HG03521 (cell line): ENCODE measurements around the gene ENOX1.

Experiments used
- ATAC-seq: cut with Tn5 transposase; IDR thresholded peaks from one replicate; pipeline ENCODE4 v1.9.1; 2021; ENCODE audit warnings: mild to moderate bottlenecking, moderate library complexity; ENCODE audit not compliant: unreplicated experiment

The ENOX1 gene

DNA sequence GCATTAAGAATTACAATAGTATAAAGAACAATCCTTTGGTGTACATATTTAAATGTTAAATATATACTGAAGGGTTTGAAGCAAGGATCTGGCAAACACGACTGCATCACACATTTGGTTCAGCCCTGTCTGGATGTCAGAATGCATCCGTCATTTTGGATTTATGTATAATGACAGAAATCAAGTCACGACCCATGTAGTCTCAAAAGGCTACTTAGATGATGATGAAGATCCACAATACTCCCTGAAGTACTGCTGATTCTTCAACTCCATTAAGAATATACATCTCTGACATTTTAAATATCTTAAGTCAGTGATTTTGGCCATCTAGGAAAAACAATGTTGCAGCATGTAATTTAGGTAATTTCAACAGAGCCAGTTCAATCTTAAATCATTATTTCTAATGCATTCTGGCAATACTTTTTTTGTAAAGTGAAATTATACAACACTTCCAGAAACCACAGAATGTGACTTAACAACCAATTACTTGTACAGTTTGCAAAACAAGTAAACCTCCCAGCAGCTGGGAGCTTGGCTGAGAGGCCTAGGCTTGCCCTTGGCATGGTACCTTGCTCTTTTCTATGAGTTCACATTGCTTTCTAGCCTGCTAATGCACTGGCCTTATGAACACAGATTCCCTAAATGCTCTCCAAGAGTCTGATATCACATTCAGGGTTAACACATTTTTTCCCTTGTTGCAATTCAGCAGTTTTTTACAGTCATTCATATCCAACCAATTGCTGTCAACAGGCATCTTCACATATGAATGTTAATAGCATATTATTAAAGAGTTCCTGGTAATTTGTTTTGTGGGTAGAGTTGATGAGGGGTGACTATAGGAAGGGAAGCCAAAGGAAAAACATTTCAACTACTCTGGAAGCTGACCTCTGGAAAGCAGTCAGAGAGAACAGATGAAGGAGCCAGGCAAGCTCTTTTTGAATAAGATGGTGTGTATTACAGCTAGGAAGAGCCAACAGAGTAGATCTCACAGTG, 175.2 kb downstream of the ENOX1 start:
- ATAC-seq, result no peak

DNA sequence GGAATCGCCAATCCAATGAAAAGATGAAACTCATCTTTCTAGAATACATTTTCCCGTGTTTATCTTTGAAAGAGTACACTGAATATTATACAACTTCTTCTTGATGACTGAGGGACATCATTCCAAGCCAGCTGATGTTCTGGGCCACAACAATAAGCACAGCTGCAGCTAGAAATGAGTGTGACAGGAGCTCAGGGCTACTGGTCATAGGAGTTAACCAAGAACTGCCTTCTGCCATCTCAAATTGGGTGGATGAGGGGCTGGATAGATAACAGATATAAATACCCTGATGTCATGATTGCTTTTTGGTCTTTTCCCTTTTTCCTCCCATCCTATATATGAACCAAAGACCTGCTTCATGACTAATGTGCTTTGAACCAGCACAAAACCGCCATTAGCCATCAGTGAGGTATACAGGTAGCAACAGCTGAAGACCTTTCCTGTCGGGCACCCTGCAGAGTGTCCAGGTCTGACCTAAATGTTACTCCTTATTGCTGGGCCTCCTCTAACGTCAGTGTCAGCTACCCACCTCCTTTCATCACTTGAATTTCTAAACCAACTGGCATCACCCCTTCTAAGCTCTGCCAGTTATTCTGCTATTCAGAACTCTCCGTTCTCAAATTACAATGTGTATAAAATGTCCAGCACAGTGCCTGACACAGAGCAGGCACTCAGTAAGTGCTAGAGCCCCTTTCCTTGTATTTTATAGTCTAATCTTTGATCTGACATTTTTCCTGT, 178.2 kb downstream of the ENOX1 start:
- ATAC-seq, result no peak

DNA sequence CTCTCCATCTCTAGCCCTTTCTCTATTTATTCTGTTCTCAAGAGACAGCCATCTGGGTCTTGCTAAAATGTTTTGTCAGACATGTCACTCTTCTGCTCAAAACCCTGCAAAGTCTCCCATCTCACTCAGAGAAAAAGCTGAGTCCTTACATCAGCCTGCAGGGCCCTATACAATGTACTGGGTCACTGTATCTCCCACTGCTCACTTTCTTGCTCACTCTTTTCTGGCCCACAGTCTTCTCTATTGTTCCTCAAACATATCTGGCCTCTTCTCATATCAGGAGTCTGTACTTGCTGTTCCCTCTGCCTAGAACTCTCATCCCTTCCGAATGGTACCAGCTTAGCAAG, 189.2 kb downstream of the ENOX1 start:
- ATAC-seq, result no peak

DNA sequence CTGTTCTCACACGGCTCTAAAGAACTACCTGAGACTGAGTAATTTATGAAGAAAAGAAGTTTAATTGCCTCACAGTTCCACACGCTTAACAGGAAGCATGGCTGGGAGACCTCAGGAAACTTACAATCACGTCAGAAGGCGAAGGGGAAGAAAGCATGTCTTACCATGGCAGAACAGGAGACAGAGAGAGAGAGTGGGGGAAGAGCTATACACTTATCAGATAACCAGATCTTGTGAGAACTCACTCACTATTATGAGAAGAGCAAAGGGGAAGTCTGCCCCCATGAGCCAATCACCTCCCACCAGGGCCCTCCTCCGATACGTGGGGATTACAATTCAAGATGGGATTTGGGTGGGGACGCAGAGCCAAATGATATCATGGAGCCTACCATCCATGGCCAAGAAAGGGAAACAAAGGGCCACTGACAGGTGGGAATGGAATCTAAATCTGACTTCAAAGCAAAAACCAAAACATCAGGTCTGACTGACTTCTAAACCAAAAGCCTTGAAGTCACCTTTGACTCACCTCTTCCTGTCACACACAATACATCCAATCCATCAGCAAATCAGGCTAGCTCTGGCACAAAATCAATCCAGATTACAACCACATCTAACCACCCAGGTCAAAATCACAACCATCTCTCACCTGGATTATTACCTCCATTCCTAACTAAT, 189.7 kb downstream of the ENOX1 start:
- no peak for ATAC-seq

DNA sequence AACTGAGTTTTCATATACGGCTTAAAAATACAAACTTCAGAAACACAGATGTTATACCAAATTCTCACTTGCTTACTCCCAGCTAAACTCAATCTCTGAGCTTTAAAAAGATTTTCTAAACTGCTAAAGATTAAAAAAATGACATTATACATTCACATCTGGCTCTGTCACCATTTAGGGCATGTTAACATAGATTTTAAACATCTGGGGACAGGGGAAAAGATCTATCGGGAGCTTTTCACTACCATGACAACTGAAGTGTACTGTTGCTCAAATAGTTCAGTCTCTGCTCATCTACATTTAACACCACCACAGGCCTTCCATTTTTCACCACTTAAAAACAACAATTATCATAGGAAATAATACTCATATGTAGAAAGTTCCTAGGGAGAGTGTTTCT, 190.8 kb downstream of the ENOX1 start:
- ATAC-seq, result no peak

DNA sequence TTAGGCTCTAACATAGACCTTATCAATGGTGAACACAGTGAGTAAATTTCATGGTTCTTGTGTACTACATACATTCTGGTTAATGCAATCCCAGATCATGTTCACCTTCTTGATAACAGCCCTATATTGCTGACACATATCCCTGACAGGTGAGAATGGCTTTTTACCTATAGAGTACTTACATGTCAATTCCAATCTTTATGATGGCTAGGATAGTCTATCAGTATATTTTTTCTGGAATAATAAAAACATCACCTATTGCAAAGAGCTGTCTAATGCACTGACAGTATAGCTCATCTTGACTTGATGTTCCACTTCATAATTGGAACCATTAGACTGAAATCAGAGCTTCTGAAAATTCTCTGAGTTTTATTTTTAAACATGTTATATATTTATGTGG, 199.4 kb downstream of the ENOX1 start:
- no peak for ATAC-seq

DNA sequence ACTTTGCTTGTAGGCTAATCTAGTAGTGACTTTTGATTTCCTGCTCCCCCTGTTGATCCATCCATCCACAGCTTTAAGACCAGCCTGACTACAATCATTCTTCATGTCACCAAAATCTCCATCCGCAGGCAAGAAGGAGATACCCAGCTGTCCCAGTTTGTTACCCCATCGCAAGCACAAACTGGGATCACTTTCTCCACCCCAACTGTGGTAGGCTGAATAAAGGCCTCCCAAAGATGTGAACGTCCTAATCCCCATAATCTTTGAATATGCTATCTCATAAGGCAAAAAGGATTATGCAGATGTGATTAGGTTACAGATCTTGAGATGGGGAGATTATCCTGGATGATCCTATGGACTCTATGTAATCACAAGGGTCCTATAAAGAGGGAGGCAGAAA, 202.0 kb downstream of the ENOX1 start:
- no peak for ATAC-seq

DNA sequence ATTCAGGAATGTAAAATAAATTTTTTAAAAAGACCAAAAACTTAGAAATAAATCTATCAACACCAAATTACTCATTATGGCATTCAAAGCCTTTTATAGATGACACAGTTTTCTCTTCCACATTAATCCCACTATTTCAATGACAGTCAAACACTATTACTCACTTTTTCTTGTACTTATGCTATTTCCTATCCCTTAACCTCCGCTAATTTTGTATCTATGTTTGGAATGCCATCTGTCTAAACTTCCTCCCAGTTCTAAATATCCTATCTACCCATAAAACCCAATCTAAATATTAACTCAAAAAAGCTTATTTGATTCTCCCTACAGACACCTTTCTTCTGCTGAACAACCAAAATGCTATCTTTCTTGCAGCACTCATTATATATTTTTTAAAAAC, 203.5 kb downstream of the ENOX1 start:
- ATAC-seq, result no peak

DNA sequence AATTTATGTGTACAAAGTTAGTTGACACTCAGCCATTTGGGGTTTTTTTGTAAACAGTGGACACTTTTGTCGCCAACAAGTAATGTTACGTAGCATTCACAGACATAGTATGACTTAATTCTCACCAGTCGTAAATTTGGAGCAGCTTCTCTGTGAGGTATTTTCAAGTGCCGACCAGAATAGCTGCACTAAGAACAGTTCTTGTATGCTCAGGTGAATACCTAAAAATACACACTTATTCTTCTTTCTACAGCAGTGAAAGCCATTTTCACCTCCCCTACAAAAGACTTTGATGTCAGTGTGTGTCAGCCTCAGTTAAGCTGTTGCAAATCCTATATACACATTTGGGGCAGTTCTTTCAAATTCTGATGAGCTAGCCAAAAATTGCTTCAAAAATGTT, 206.5 kb downstream of the ENOX1 start:
- ATAC-seq, result no peak

DNA sequence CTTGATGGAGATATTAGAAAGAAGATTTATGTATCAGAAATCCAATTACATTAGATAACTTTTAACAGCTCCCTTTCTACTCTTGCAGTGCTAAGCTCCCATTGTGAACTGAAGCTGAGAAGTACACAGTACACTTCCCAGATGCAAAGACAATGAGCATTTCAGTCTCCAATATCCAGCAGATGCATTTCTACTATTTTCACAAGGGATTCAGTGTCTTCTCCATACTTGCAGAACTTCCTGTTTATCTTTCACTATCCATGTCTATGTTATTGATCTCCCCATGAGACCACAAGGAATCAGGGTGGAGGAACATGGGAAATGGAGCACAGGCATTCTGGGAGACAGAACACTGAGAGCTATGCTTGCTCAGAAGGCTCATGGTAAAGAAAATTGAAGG, 207.5 kb downstream of the ENOX1 start:
- no peak for ATAC-seq

DNA sequence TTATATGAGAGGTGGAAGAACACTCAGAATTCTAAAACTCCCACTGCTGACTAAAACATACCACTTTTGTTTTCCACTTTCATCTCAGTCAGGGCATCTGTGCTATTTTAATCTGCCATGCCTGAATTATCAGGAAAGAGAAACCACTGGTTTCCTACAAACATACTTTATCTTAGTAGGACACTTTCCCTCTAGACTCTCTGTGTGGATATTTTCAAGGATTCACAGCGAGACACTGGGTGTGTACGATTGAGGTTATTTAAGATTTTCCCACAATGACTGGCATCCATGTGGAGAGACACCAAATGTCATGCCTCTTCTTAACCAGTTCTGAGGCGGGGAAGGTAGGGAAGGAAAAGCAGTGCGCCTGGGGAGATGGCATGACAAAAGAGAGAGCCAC, 212.2 kb downstream of the ENOX1 start:
- no peak for ATAC-seq

DNA sequence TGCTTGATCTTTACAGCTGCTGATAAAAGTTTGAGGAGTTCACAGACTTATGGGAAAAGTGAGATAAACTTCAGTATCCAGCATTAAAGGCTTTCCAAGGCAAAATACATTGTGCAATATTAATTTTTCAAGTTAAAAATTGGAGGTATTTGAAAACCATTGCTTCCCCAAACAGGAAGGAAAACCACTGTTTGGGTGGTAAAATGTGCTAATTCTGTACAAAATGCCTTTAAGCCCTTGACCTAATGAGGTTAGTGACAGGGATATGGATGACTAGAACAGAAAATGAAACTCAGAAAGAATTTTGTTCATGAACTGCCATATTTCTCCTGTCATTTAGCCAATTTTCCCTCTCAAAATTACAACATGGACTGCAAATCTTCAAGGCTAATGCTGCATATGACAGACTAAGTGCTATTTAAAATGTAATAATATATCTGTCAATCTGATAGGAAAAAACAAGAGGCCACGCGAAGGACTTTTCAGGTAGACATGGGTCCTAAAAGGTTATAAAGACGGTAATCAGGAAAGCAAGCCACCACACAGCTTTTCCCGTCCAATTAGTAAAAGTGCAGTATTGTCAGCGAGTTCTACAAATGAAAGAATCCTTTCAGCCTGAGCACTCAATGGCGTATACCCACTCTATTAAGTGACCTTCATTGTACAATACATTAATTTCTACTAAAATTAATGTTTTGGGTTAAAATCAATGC, 212.8 kb downstream of the ENOX1 start:
- ATAC-seq, result no peak

DNA sequence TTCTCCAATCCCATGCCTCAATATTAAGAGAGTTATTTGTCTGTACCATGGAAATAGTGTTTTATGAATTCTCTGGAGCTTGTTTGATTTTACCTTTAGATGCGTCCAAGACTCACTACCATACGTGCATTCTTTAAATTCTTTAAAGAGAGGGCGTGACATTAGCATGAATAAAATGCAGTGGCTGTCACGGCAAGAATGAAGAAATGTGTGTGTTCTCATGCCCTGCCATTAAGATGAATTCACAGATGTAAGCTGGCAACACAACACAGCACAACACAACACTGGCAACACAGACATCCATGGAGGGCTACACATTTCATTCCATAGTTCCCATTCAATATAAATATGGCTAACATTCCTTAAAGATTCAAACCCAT, 213.4 kb downstream of the ENOX1 start:
- no peak for ATAC-seq

DNA sequence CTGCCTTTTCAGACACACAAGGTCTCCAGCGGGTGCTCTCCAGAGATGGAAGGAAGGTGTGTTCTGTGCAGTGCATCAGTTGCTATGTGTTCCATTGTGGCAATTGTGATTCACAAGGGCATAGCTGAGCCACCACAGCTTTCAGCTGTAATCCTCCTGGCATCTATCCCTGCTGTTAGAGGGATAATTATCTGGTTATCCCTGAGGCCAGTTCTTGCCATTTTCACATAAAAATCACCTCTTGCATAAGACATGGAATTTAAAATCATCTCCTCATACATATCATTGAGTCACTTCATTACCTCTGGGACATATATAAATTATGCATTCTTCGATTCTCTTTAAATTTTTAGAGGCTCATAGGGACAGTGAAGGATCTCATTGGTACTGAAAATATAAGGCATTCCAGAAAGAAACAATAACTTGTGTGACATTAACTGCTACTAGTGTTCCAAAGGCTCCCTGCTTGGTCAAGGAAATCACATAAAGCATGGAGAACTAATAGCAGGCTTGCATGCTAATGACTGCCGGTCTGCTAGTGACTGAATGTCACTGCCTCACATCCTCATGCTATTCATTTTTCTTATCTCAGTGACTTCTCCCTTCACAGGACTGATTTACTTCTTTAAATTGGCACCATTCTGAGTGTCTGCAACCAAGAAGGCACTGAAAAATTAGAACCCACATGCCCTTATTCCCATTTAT, 214.0 kb downstream of the ENOX1 start:
- ATAC-seq, result no peak

DNA sequence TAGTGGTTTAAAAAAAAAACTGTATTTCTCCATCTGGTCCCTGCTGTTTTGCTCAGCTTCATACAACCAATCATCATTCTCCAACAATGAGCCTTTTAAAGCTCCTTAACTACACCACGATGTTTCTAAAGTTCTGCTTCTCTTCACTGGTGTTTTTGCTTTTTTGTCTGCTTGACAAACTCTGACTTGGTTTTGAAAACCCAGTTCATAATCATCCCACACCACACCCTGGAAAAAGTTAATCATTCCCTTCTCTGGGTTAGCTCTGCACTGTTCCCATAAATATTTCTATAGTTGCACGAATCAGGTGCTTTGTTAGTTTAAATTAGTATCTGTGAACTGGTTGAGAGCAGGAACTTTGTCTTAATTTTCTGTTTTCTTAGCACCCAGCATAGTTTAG, 217.1 kb downstream of the ENOX1 start:
- no peak for ATAC-seq

DNA sequence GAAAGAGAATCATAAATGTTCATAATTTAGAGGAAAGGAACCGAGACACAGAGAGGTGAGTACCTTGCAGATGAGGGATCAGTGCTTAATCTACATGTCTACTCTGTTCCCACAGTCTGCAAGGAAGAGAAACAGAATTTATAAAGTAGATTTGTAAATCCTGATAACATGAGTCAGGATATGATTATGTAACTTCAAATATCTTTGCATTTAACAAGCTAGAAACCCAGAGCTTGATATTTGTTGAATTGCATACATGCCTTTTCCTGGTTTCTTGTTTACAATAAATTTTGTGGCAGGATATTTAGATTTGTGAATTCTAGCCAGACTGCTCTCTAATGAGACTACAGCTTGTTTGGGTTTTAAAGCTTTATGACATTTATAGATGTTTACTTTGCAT, 219.2 kb downstream of the ENOX1 start:
- ATAC-seq, result no peak

DNA sequence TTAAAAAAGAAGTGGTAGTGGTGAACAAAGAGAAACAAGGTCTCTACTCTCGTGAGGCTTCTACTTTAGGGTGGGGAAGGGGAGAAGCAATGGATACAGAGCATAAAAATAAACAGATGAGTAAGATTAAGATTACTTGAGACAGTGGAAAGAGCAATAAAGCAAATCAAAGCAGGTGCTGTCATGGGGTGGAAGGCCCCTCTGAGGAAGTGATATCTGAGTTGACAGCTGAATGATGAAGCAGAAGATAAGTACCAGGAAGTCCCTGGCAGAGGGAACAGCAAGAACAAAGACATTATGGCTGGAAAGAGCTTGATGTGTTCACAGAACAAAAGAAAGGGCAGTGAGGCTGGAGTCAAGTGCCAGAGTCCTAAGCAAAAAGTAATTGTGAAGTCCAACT, 221.8 kb downstream of the ENOX1 start:
- no peak for ATAC-seq

DNA sequence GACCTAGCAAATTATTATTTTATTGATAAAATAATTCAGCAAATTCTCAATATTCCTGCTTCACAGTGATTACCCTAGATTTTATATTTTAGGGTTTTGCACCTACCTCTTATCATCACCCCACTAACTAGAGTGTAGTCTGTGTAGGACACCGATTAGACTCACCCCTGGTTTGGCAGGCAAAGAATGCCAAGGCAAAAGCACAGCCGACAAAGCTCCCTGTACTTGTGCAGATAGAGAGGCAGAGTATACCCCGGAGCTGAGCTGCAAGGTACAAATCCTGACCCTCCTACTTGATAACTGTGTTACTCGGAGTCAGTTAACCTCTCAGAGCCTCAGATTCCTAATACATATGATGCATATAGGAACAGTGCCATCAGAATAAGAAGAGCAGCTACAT, 225.7 kb downstream of the ENOX1 start:
- ATAC-seq, result no peak

DNA sequence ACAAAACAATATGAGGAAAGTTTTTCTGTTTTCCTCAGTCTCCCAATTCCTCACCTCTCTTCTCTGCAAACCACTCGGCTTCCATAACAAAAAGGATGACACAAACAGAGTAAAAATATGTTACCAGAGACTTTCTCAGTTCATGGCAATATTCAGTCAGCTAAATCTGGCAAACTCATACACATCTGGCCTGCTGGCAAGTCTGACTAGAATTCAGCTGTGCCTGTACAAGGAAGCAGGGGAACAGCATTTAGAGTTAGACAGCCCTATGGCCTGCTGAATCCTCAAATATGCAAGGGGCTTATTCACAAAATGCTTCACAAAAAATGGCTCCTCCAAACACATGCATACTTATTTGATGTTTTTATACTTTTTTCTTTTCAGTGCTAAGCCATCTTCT, 227.8 kb downstream of the ENOX1 start:
- ATAC-seq, result no peak

DNA sequence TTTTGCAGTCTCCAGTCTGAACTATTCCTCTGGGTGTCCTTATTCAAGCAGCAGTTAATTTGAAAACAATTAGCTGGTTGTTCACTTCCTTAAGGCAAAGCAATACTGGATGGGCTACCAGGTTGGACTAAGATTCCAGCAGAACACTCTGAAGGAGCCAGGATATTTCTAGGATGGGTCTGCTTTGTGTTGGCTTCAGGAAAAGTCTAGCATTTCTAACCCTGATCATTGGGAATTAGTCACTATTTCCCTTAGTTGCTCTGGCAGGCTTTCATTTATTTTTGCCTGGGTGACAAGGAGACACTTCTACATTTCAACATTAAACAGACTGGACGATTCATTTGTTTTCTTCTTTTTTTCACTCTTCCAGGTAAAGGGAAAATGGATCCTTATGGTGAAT, 228.4 kb downstream of the ENOX1 start:
- ATAC-seq, result no peak

DNA sequence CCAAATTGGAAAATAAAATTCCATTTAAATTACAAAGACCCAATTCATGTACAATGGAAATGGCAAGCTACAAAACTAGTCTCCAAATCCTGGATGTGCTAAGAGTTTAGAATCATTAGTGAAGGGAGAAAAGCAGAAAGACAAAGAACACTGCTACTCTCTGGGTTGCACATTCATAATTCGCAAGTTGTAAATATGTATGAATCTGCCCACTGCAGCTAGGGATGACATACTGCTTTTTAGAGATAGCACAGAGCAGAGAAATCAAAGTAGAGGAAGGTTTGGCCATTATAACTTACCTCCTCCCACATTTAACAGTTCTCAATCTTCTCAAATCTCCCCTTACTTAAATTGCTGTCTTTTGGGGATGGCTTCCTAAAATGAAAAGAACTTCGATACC, 231.1 kb downstream of the ENOX1 start:
- ATAC-seq, result no peak
